HepG2 (cell line): Measurements from ENCODE around the gene SNAI1. TPM values are rescaled to one million over a fixed set of nuclear protein-coding genes. Genes with fewer than 3 reads are reported as not detected.

Experiments
- polyA plus RNA-seq, 8 experiments: library from polyadenylated mRNA; depleted of rRNA in 3 of 8; stranded (reverse) in 7 of 8; unstranded in 1 of 8; fragments of >200 nt; fragmentation: Illumina TruSeq in 4 of 8; extraction: Trizol in 4 of 8; gene quantifications; 2 replicates each; pipeline versions ENCODE4 v1.2.1 to v1.2.3, GENCODE V29; 2011 to 2016; ENCODE audit warnings: low read depth in 4 of 8, missing spikeins in 1 of 8, mixed read lengths in 1 of 8; ENCODE audit not compliant: insufficient read depth in 1 of 8
- small RNA-seq, 3 experiments: library from RNA; depleted of rRNA; stranded (forward); fragments of <200 nt; gene quantifications; one replicate each; pipeline ENCODE3, GENCODE V24; 2012; ENCODE audit warnings: low read depth in 2 of 3, low replicate concordance in 1 of 3; ENCODE audit not compliant: insufficient read length in 3 of 3, insufficient read depth in 2 of 3
- total RNA-seq, 5 experiments: library from RNA; depleted of rRNA; stranded (reverse); fragments of >200 nt; fragmentation: Illumina TruSeq; extraction: Trizol; gene quantifications; 2 replicates each; pipeline ENCODE4 v1.2.3, GENCODE V29; 2016; ENCODE audit warnings: low read depth in 1 of 5

The SNAI1 gene
- total and polyA plus RNA-seq, 2 of the 13 experiments (the other 11 are each of a cell fraction or from before 2014, with no cell fraction given), result 1.3 to 1.4 TPM

Small RNA genes lying within 50 kb of the gene (small RNA-seq; reads per million reads assigned to genes)
- gene RF00017, result 0 reads per million in 3 experiments
- 0 reads per million in 3 experiments for gene RNU6-147P

Other genes starting within 250 kb of the SNAI1 start
- 2.6 and 7.4 TPM in 2 replicates for gene SLC9A8, start 170.2 kb upstream of the SNAI1 start, total RNA-seq (2016; rRNA removed; fragmentation: Illumina TruSeq; extraction: Trizol)
- 4.1 and 4.7 TPM in 2 replicates for gene SLC9A8, start 170.2 kb upstream of the SNAI1 start, polyA plus RNA-seq (2011; rRNA removed)
- 3.2 and 4.3 TPM in 2 replicates for gene SPATA2, start 67.5 kb upstream of the SNAI1 start, total RNA-seq (2016; rRNA removed; fragmentation: Illumina TruSeq; extraction: Trizol)
- gene SPATA2, start 67.5 kb upstream of the SNAI1 start, polyA plus RNA-seq (2011; rRNA removed), result 8.7 and 9.5 TPM in 2 replicates
- 119 and 137 TPM in 2 replicates for gene RNF114, start 46.6 kb upstream of the SNAI1 start, total RNA-seq (2016; rRNA removed; fragmentation: Illumina TruSeq; extraction: Trizol)
- 120 and 126 TPM in 2 replicates for gene RNF114, start 46.6 kb upstream of the SNAI1 start, polyA plus RNA-seq (2011; rRNA removed)
- 81.3 and 85.1 TPM in 2 replicates for gene UBE2V1, start 130.2 kb downstream of the SNAI1 start, total RNA-seq (2016; rRNA removed; fragmentation: Illumina TruSeq; extraction: Trizol)
- gene UBE2V1, start 130.2 kb downstream of the SNAI1 start, polyA plus RNA-seq (2011; rRNA removed), result 102 and 132 TPM in 2 replicates
- 21.4 and 30.5 TPM in 2 replicates for gene PEDS1, start 170.7 kb downstream of the SNAI1 start, total RNA-seq (2016; rRNA removed; fragmentation: Illumina TruSeq; extraction: Trizol)
- gene PEDS1, start 170.7 kb downstream of the SNAI1 start, polyA plus RNA-seq (2011; rRNA removed), result 93.9 and 105 TPM in 2 replicates
- 12.1 and 18.5 TPM in 2 replicates for gene CEBPB, start 207.8 kb downstream of the SNAI1 start, total RNA-seq (2016; rRNA removed; fragmentation: Illumina TruSeq; extraction: Trizol)
- gene CEBPB, start 207.8 kb downstream of the SNAI1 start, polyA plus RNA-seq (2011; rRNA removed), result 28.2 and 43.0 TPM in 2 replicates